ENCODE data around the gene SGCA.

Gene SGCA

GRCh38 chr17:50182783-50183420 is 17.1 kb downstream of the SGCA start:
- DNase-seq (ENCODE audit: low spot score) = no peak

- DNase-seq (ENCODE audit: low spot score) = peak; percentile 37
Observed at GRCh38 chr17:50183421-50183994, 17.7 kb downstream of the SGCA start.

GRCh38 chr17:50184064-50184463 is 18.3 kb downstream of the SGCA start:
- no peak for DNase-seq (ENCODE audit: low spot score)

GRCh38 chr17:50184611-50185398 is 19.0 kb downstream of the SGCA start:
- DNase-seq (ENCODE audit: low spot score) = no peak

- DNase-seq (ENCODE audit: low spot score) = no peak
Observed at GRCh38 chr17:50185631-50186471, 20.0 kb downstream of the SGCA start.

- no peak for DNase-seq (ENCODE audit: low spot score)
Observed at GRCh38 chr17:50186661-50187393, 21.0 kb downstream of the SGCA start.

GRCh38 chr17:50187394-50187725 is 21.6 kb downstream of the SGCA start:
- DNase-seq (ENCODE audit: low spot score) = no peak

- no peak for DNase-seq (ENCODE audit: low spot score)
Observed at GRCh38 chr17:50187751-50188530, 22.1 kb downstream of the SGCA start.

- DNase-seq (ENCODE audit: low spot score) = no peak
Observed at GRCh38 chr17:50188531-50188920, 22.7 kb downstream of the SGCA start.

GRCh38 chr17:50188921-50189549 is 23.2 kb downstream of the SGCA start:
- DNase-seq (ENCODE audit: low spot score) = no peak

GRCh38 chr17:50189550-50190292 is 23.9 kb downstream of the SGCA start:
- no peak for DNase-seq (ENCODE audit: low spot score)

GRCh38 chr17:50190293-50190602 is 24.4 kb downstream of the SGCA start:
- DNase-seq (ENCODE audit: low spot score) = no peak

- DNase-seq (ENCODE audit: low spot score) = no peak
Observed at GRCh38 chr17:50190603-50191358, 25.0 kb downstream of the SGCA start.

GRCh38 chr17:50191359-50192143 is 25.7 kb downstream of the SGCA start:
- no peak for DNase-seq (ENCODE audit: low spot score)

- DNase-seq (ENCODE audit: low spot score) = no peak
Observed at GRCh38 chr17:50192144-50192617, 26.4 kb downstream of the SGCA start.

GRCh38 chr17:50192618-50193291 is 26.9 kb downstream of the SGCA start:
- DNase-seq (ENCODE audit: low spot score) = no peak

GRCh38 chr17:50194140-50194933 is 28.5 kb downstream of the SGCA start:
- DNase-seq (ENCODE audit: low spot score) = no peak

All from germinal center (tissue), 1 donor.